Osteocyte (in vitro differentiated cells): ENCODE data around the gene CACNA1D. TPM values are rescaled to one million over a fixed set of nuclear protein-coding genes. Genes with fewer than 3 reads are reported as not detected.
"Not testable (repeated sequence)": the region's sequence is repeated elsewhere in the genome, so short reads cannot be mapped to it uniquely, and the experiment has no call there.

Experiments
- DNase-seq: peaks from one replicate; pipeline ENCODE4 v3.0.0; 2021; ENCODE audit warnings: mixed read lengths; ENCODE audit not compliant: unreplicated experiment; ENCODE audit errors: extremely low spot score
- H3K27ac Mint-ChIP-seq: one replicate; pipeline ENCODE4 v1.8.0; 2021; ENCODE audit warnings: mild to moderate bottlenecking, mixed read lengths; ENCODE audit not compliant: unreplicated experiment
- H3K27me3 Mint-ChIP-seq: one replicate; pipeline ENCODE4 v1.8.0; 2021; ENCODE audit warnings: mixed read lengths; ENCODE audit not compliant: unreplicated experiment
- H3K36me3 Mint-ChIP-seq: one replicate; pipeline ENCODE4 v1.8.0; 2021; ENCODE audit warnings: mixed read lengths; ENCODE audit not compliant: unreplicated experiment
- H3K4me1 Mint-ChIP-seq: one replicate; pipeline ENCODE4 v1.8.0; 2021; ENCODE audit warnings: mixed read lengths; ENCODE audit not compliant: unreplicated experiment
- H3K4me3 Mint-ChIP-seq: one replicate; pipeline ENCODE4 v1.8.0; 2021; ENCODE audit warnings: mild to moderate bottlenecking, moderate library complexity, mixed read lengths; ENCODE audit not compliant: unreplicated experiment
- H3K9me3 Mint-ChIP-seq: one replicate; pipeline ENCODE4 v1.8.0; 2021; ENCODE audit warnings: mixed read lengths; ENCODE audit not compliant: unreplicated experiment
- total RNA-seq: library from RNA; stranded (reverse); gene quantifications from 2 replicates; pipeline ENCODE4 v1.2.1, GENCODE V29; 2021
- TF ChIP-seq, protein P1 (sequence below): fragments of 200-600 bp; sonication (generic); IDR thresholded peaks from 2 replicates; pipeline ENCODE4 v1.5.0; 2021; ENCODE audit warnings: antibody characterized with exemption, mild to moderate bottlenecking, moderate library complexity

CACNA1D gene
- total RNA-seq, 1 donor from 2014 or later: 0.48 TPM

- TF ChIP-seq, protein P1, sequence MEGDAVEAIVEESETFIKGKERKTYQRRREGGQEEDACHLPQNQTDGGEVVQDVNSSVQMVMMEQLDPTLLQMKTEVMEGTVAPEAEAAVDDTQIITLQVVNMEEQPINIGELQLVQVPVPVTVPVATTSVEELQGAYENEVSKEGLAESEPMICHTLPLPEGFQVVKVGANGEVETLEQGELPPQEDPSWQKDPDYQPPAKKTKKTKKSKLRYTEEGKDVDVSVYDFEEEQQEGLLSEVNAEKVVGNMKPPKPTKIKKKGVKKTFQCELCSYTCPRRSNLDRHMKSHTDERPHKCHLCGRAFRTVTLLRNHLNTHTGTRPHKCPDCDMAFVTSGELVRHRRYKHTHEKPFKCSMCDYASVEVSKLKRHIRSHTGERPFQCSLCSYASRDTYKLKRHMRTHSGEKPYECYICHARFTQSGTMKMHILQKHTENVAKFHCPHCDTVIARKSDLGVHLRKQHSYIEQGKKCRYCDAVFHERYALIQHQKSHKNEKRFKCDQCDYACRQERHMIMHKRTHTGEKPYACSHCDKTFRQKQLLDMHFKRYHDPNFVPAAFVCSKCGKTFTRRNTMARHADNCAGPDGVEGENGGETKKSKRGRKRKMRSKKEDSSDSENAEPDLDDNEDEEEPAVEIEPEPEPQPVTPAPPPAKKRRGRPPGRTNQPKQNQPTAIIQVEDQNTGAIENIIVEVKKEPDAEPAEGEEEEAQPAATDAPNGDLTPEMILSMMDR: no peak
- Mint-ChIP-seq H3K27me3 (peaks cover 7% of the 10 kb centered on the region), H3K4me3 (no peak overlapping the region), H3K9me3 (peaks cover 7% of the 10 kb centered on the region), H3K4me1 (no peaks in the 10 kb centered on the region), H3K27ac (no peak overlapping the region), H3K36me3 (no peaks in the 10 kb centered on the region)
- DNase-seq: no peak
These were observed 157.5 kb downstream of the CACNA1D start for GRCh38 chr3:53651927-53652326.

DNA sequence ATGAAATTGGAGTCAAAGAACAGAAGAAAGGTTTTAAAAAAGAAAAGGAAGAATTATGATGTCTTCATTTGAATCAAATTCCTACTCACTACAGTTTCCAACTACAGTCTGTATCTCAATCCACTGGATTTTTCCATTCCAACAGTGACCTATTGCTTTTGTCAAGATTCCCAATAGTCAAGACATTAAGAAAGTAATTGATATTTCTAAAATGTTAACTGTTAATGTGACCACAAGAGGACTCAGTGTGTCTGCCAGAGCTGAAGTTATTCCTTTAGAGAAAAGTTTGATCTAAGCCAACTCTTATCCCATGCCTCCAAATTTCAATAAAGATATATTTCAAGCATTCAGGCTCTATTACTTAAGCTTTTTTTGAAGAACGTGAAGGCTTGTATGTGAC lies 163.2 kb downstream of the CACNA1D start:
- Mint-ChIP-seq H3K4me3 (no peak overlapping the region), H3K4me1 (no peaks in the 10 kb centered on the region), H3K27me3 (peaks cover 4% of the 10 kb centered on the region), H3K9me3 (peaks cover 10% of the 10 kb centered on the region), H3K27ac (no peak overlapping the region), H3K36me3 (no peaks in the 10 kb centered on the region)
- no peak for DNase-seq
- TF ChIP-seq, protein P1: no peak

GRCh38 chr3:53658613-53659193 lies 164.3 kb downstream of the CACNA1D start:
- Mint-ChIP-seq H3K9me3 (peaks cover 4% of the 10 kb centered on the region), H3K27me3 (peaks cover 4% of the 10 kb centered on the region), H3K4me1 (no peaks in the 10 kb centered on the region), H3K4me3 (no peak overlapping the region), H3K36me3 (no peaks in the 10 kb centered on the region), H3K27ac (no peak overlapping the region)
- no peak for DNase-seq
- TF ChIP-seq, protein P1: no peak

DNA sequence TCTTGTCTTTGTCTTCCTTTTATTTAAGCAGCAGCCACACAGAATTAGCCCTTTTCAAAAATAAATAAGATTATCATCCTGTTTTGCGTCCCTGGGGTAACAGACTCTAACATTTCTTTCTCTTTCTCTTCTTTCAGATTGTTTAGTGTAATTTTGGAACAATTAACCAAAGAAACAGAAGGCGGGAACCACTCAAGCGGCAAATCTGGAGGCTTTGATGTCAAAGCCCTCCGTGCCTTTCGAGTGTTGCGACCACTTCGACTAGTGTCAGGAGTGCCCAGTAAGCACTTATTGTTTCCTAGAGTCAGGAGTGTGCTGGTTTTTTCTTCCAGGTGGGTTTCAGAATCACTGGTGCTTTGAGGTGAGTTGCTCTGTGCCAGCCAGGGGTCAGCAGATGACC lies 165.6 kb downstream of the CACNA1D start:
- H3K27ac Mint-ChIP-seq: no peak overlapping the region
- H3K4me1 Mint-ChIP-seq: no peaks in the 10 kb centered on the region
- no peak for DNase-seq
- H3K27me3 Mint-ChIP-seq: peaks cover 4% of the 10 kb centered on the region
- no peak overlapping the region for H3K4me3 Mint-ChIP-seq
- TF ChIP-seq, protein P1: no peak
- no peaks in the 10 kb centered on the region for H3K36me3 Mint-ChIP-seq
- peaks cover 4% of the 10 kb centered on the region for H3K9me3 Mint-ChIP-seq

DNA sequence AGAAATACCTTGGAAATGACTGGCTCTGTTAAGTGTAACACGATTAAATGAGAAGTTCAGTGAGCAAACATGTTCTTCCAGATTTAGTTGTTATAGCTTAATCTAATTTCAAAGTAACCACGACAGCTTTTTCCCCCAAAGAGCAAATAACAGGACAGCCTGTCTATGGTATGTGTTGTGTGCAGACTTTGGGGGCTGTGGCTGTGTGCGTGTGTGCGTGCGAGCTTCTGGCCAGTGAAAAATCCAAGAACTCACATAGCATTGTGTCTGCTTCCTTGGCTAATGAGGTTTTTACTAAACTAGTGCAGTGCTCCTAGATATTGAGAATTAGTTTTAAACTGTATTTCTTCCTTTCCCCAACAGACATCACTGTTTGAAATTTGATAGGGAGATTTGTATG lies 167.1 kb downstream of the CACNA1D start:
- H3K27ac Mint-ChIP-seq: no peak overlapping the region
- TF ChIP-seq, protein P1: no peak
- no peaks in the 10 kb centered on the region for H3K4me1 Mint-ChIP-seq
- H3K9me3 Mint-ChIP-seq: peaks cover 4% of the 10 kb centered on the region
- no peak overlapping the region for H3K4me3 Mint-ChIP-seq
- peaks cover 4% of the 10 kb centered on the region for H3K27me3 Mint-ChIP-seq
- no peak for DNase-seq
- H3K36me3 Mint-ChIP-seq: no peaks in the 10 kb centered on the region

- not testable (repeated sequence) for H3K9me3 Mint-ChIP-seq, H3K36me3 Mint-ChIP-seq, H3K4me3 Mint-ChIP-seq, H3K27ac Mint-ChIP-seq, H3K27me3 Mint-ChIP-seq, DNase-seq, H3K4me1 Mint-ChIP-seq
These were observed 170.4 kb downstream of the CACNA1D start for GRCh38 chr3:53664812-53665211.
